Coronary artery (tissue), 2 donors: ENCODE data around the gene COL4A4.

Experiments used
- DNase-seq: peaks from one replicate; pipeline ENCODE4 v3.0.0-alpha.2; 2017; ENCODE audit warnings: low spot score
- H3K27ac ChIP-seq, 2 donors: fragments of 200-600 bp; sonication (generic); one replicate each; pipeline ENCODE4 v1.5.1; 2016 to 2019
- H3K4me3 ChIP-seq: fragments of 200-600 bp; sonication (generic); 2 replicates; pipeline ENCODE4 v1.5.1; 2016; ENCODE audit warnings: mild to moderate bottlenecking, moderate library complexity
- CTCF ChIP-seq: fragments of 200-600 bp; sonication (generic); IDR thresholded peaks from one replicate; pipeline ENCODE4 v1.5.1; 2019; ENCODE audit warnings: antibody characterized with exemption

Gene COL4A4

GRCh38 chr2:227057060-227057459, 106.9 kb downstream of the COL4A4 start:
- no peak for DNase-seq
- Histone ChIP-seq H3K27ac (no peak overlapping the region), H3K4me3 (no peak overlapping the region)
- no peak for TF ChIP-seq CTCF

- no peak for TF ChIP-seq CTCF
- no peak for DNase-seq
- Histone ChIP-seq H3K27ac (no peak overlapping the region), H3K4me3 (no peak overlapping the region)
These were observed 110.0 kb downstream of the COL4A4 start for GRCh38 chr2:227054006-227054405.

GRCh38 chr2:227052879-227053278, 111.1 kb downstream of the COL4A4 start:
- Histone ChIP-seq H3K4me3 (no peak overlapping the region), H3K27ac (no peak overlapping the region)
- DNase-seq, result no peak
- TF ChIP-seq CTCF, result no peak

- Histone ChIP-seq H3K4me3 (no peak overlapping the region), H3K27ac (no peak overlapping the region)
- TF ChIP-seq CTCF, result no peak
- no peak for DNase-seq
These were observed 120.0 kb downstream of the COL4A4 start for GRCh38 chr2:227043981-227044380.

DNA sequence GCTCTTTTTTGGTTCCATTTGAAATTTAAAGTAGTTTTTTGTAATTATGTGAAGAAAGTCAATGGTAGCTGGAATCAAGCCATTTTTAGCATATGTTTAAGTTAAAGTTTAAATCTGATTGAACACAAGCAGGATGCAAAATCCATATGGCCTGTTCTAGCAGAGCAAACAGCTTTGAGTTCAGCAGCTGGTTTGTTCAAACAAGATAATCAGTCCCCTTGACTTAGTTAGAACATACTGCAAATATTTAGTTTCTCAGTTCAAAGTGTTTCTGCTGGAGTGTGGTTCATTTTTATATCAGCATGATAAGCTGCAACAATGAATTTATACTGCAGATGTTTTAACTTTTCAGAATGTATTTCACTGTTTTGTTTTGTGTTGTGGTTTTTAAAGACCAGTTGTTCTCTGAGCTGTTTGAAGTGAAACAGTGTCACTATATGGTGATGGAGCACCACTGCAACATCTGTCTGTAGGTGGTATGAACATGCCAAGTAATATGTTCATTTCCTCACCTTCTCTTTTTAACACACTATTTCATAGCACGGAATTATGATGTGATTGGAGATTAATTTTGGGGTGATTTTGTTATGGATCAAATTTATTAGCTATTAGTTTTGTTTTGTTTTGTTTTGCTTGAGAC, 125.3 kb downstream of the COL4A4 start:
- H3K27ac ChIP-seq, result no peak overlapping the region
- H3K4me3 ChIP-seq, result no peak overlapping the region
- no peak for DNase-seq
- no peak for TF ChIP-seq CTCF

DNA sequence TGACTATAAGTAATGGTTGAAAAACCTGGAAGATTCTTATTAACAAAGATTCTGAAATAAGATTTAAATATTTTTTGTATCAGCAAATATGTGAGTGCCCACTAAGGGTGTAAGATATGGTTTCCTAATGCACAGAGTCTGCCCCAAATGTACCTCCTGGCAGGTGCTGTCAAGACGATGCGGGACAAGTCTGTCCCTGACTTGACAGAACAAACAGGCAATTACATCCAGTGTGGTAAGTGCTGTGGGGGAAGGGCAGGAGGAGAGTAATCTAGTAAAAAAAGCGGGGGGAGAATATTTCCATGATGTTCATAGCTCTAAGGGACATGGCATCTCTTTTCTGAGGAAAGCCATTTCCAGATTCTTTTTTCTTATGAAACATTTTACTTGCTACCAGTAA, 127.5 kb downstream of the COL4A4 start:
- H3K27ac ChIP-seq, result no peak overlapping the region
- no peak overlapping the region for H3K4me3 ChIP-seq
- no peak for TF ChIP-seq CTCF
- no peak for DNase-seq

- TF ChIP-seq CTCF, result no peak
- H3K4me3 ChIP-seq, result no peak overlapping the region
- H3K27ac ChIP-seq, result no peak overlapping the region
- DNase-seq, result no peak
These were observed 128.2 kb downstream of the COL4A4 start for GRCh38 chr2:227035711-227036367.
